Astrocyte (in vitro differentiated cells and primary cell): ENCODE results near the gene PCGF2. TPM values are rescaled to one million over a fixed set of nuclear protein-coding genes. Genes with fewer than 3 reads are reported as not detected.

Experiments used
- DNase-seq: peaks from one replicate; pipeline ENCODE4 v3.0.0-alpha.2; 2010; ENCODE audit warnings: low read depth
- FAIRE-seq: peaks from 2 replicates; lab custom pipeline; 2011; peaks lifted over from hg19 to GRCh38; lab: Jason Lieb, UNC
- H2AFZ ChIP-seq: 2 replicates; pipeline ENCODE4 v1.6.0; 2012; ENCODE audit warnings: low read depth, low read length, inconsistent platforms
- H3K27ac ChIP-seq: 2 replicates; pipeline ENCODE4 v1.5.1; 2011; ENCODE audit warnings: low read depth, low read length, inconsistent platforms
- H3K27me3 ChIP-seq: 2 replicates; pipeline ENCODE4 v1.6.0; 2011; ENCODE audit warnings: low read length, inconsistent platforms; ENCODE audit not compliant: insufficient read depth
- H3K36me3 ChIP-seq: 2 replicates; pipeline ENCODE4 v1.5.1; 2011; ENCODE audit warnings: low read length, inconsistent platforms; ENCODE audit not compliant: insufficient read depth
- H3K4me1 ChIP-seq: 2 replicates; pipeline ENCODE4 v1.5.1; 2011; ENCODE audit warnings: low read length, inconsistent platforms; ENCODE audit not compliant: insufficient read depth
- H3K4me2 ChIP-seq: 2 replicates; pipeline ENCODE4 v1.6.0; 2012; ENCODE audit warnings: low read length, inconsistent platforms
- H3K4me3 ChIP-seq: 2 replicates; pipeline ENCODE4 v1.5.1; 2011; ENCODE audit warnings: low read depth, mild to moderate bottlenecking, low read length, inconsistent platforms; ENCODE audit not compliant: insufficient read depth
- H3K79me2 ChIP-seq: 2 replicates; pipeline ENCODE4 v1.6.0; 2012; ENCODE audit warnings: mild to moderate bottlenecking, low read length, inconsistent platforms; ENCODE audit not compliant: insufficient read depth
- H3K9ac ChIP-seq: 2 replicates; pipeline ENCODE4 v1.6.0; 2012; ENCODE audit warnings: mild to moderate bottlenecking, low read length, inconsistent platforms
- H3K9me3 ChIP-seq: 2 replicates; pipeline ENCODE4 v1.5.1; 2012; ENCODE audit warnings: low read depth, mild to moderate bottlenecking, low read length, inconsistent platforms; ENCODE audit not compliant: insufficient read depth
- H4K20me1 ChIP-seq: 2 replicates; pipeline ENCODE4 v1.6.0; 2012; ENCODE audit warnings: low read length, inconsistent platforms; ENCODE audit not compliant: insufficient read depth
- H3K27ac Mint-ChIP-seq: one replicate; pipeline ENCODE4 v1.8.0; 2021; ENCODE audit warnings: mild to moderate bottlenecking, mixed read lengths; ENCODE audit not compliant: unreplicated experiment
- H3K27me3 Mint-ChIP-seq: one replicate; pipeline ENCODE4 v1.8.0; 2021; ENCODE audit warnings: low read depth, mixed read lengths; ENCODE audit not compliant: unreplicated experiment
- H3K36me3 Mint-ChIP-seq: one replicate; pipeline ENCODE4 v1.8.0; 2021; ENCODE audit warnings: low read depth, mixed read lengths; ENCODE audit not compliant: unreplicated experiment
- H3K4me1 Mint-ChIP-seq: one replicate; pipeline ENCODE4 v1.8.0; 2021; ENCODE audit warnings: low read depth, mixed read lengths; ENCODE audit not compliant: unreplicated experiment
- H3K4me3 Mint-ChIP-seq: one replicate; pipeline ENCODE4 v1.8.0; 2021; ENCODE audit warnings: mild to moderate bottlenecking, moderate library complexity, mixed read lengths; ENCODE audit not compliant: unreplicated experiment
- H3K9me3 Mint-ChIP-seq: one replicate; pipeline ENCODE4 v1.8.0; 2021; ENCODE audit warnings: mild to moderate bottlenecking, mixed read lengths; ENCODE audit not compliant: unreplicated experiment
- CTCF ChIP-seq: IDR thresholded peaks from 2 replicates; pipeline ENCODE4 v1.5.1; 2011; ENCODE audit warnings: low read depth, mild to moderate bottlenecking, inconsistent platforms, low read length, moderate library complexity; ENCODE audit not compliant: insufficient read depth
- EZH2 ChIP-seq: IDR thresholded peaks from 2 replicates; pipeline ENCODE4 v1.6.1; 2012; ENCODE audit warnings: mild to moderate bottlenecking, low read length, inconsistent platforms; ENCODE audit not compliant: insufficient read depth
- total RNA-seq: library from RNA; stranded (reverse); gene quantifications from 2 replicates; pipeline ENCODE4 v1.2.1, GENCODE V29; 2021

Gene PCGF2
- total RNA-seq, 1 donor from 2014 or later = 73.7 TPM

GRCh38 chr17:38711792-38712571, 36.2 kb downstream of the PCGF2 start:
- Histone ChIP-seq H3K36me3 (peaks cover 3% of the 10 kb centered on the region), H3K9ac (no peak overlapping the region), H3K27me3 (no peaks in the 10 kb centered on the region), H3K9me3 (no peaks in the 10 kb centered on the region), H3K4me1 (no peaks in the 10 kb centered on the region), H2AFZ (no peak overlapping the region), H3K79me2 (peaks cover 4% of the 10 kb centered on the region), H3K4me3 (no peak overlapping the region), H3K27ac (no peak overlapping the region), H3K4me2 (no peak overlapping the region), H4K20me1 (peaks cover 31% of the 10 kb centered on the region)
- peaks cover 2% of the 10 kb centered on the region for H3K9me3 Mint-ChIP-seq
- H3K36me3 Mint-ChIP-seq = peaks cover 22% of the 10 kb centered on the region
- H3K4me3 Mint-ChIP-seq = no peak overlapping the region
- TF ChIP-seq EZH2 (no peak), CTCF (no peak)
- H3K27ac Mint-ChIP-seq = no peak overlapping the region
- peaks cover 14% of the 10 kb centered on the region for H3K27me3 Mint-ChIP-seq
- FAIRE-seq = no peak
- no peak for DNase-seq
- H3K4me1 Mint-ChIP-seq = peaks cover 3% of the 10 kb centered on the region

- Histone ChIP-seq H3K9me3 (no peaks in the 10 kb centered on the region), H3K79me2 (peaks cover 12% of the 10 kb centered on the region), H4K20me1 (peaks cover 40% of the 10 kb centered on the region), H3K9ac (no peak overlapping the region), H3K27me3 (no peaks in the 10 kb centered on the region), H3K4me2 (no peak overlapping the region), H3K4me3 (no peak overlapping the region), H2AFZ (no peak overlapping the region), H3K27ac (no peak overlapping the region), H3K4me1 (peaks cover 10% of the 10 kb centered on the region), H3K36me3 (peaks cover 3% of the 10 kb centered on the region)
- DNase-seq = no peak
- no peak for FAIRE-seq
- Mint-ChIP-seq H3K36me3 (peaks cover 20% of the 10 kb centered on the region), H3K4me1 (peaks cover 6% of the 10 kb centered on the region), H3K9me3 (peaks cover 2% of the 10 kb centered on the region), H3K4me3 (no peak overlapping the region), H3K27me3 (peaks cover 14% of the 10 kb centered on the region), H3K27ac (no peak overlapping the region)
- TF ChIP-seq CTCF (no peak), EZH2 (no peak)
Observed at GRCh38 chr17:38710985-38711384, 37.2 kb downstream of the PCGF2 start.

GRCh38 chr17:38710604-38710962, 37.6 kb downstream of the PCGF2 start:
- Histone ChIP-seq H3K4me1 (peaks cover 11% of the 10 kb centered on the region), H3K27me3 (no peaks in the 10 kb centered on the region), H4K20me1 (peaks cover 40% of the 10 kb centered on the region), H3K4me3 (no peak overlapping the region), H3K4me2 (no peak overlapping the region), H3K79me2 (peaks cover 14% of the 10 kb centered on the region), H3K9me3 (no peaks in the 10 kb centered on the region), H3K36me3 (peaks cover 3% of the 10 kb centered on the region), H3K9ac (no peak overlapping the region), H3K27ac (no peak overlapping the region), H2AFZ (no peak overlapping the region)
- no peak overlapping the region for H3K4me3 Mint-ChIP-seq
- H3K36me3 Mint-ChIP-seq = peaks cover 20% of the 10 kb centered on the region
- H3K27ac Mint-ChIP-seq = no peak overlapping the region
- DNase-seq (no peak), FAIRE-seq (no peak)
- no peak for TF ChIP-seq CTCF
- TF ChIP-seq EZH2 = no peak
- peaks cover 2% of the 10 kb centered on the region for H3K9me3 Mint-ChIP-seq
- peaks cover 14% of the 10 kb centered on the region for H3K27me3 Mint-ChIP-seq
- peaks cover 6% of the 10 kb centered on the region for H3K4me1 Mint-ChIP-seq
